Mesothelial cell of epicardium (in vitro differentiated cells): Measurements from ENCODE around the gene MYO1G. TPM values are rescaled to one million over a fixed set of nuclear protein-coding genes. Genes with fewer than 3 reads are reported as not detected.

Source experiments
- DNase-seq, 2 experiments: peaks; one replicate each; pipeline ENCODE4 v3.0.0; 2021; ENCODE audit warnings: low spot score in 2 of 2; ENCODE audit not compliant: unreplicated experiment in 2 of 2
- H3K27ac Mint-ChIP-seq: 2 replicates; pipeline ENCODE4 v1.8.0; 2021; ENCODE audit warnings: mixed read lengths
- H3K27me3 Mint-ChIP-seq: 2 replicates; pipeline ENCODE4 v1.8.0; 2021; ENCODE audit warnings: low read depth, mixed read lengths
- H3K36me3 Mint-ChIP-seq: 2 replicates; pipeline ENCODE4 v1.8.0; 2021; ENCODE audit warnings: mixed read lengths
- H3K4me1 Mint-ChIP-seq: 2 replicates; pipeline ENCODE4 v1.8.0; 2021; ENCODE audit warnings: mixed read lengths
- H3K4me3 Mint-ChIP-seq: 2 replicates; pipeline ENCODE4 v1.8.0; 2021; ENCODE audit warnings: mild to moderate bottlenecking, moderate library complexity, mixed read lengths
- H3K9me3 Mint-ChIP-seq: 2 replicates; pipeline ENCODE4 v1.8.0; 2021; ENCODE audit warnings: mixed read lengths
- total RNA-seq: library from RNA; stranded (reverse); gene quantifications from 3 replicates; pipeline ENCODE4 v1.2.1, GENCODE V29; 2021
- TF ChIP-seq, protein P1 (sequence below): fragments of 200-600 bp; sonication (generic); IDR thresholded peaks from one replicate; pipeline ENCODE4 v1.5.0; 2021; ENCODE audit warnings: antibody characterized with exemption; ENCODE audit not compliant: unreplicated experiment

The MYO1G gene
- total RNA-seq, 1 donor from 2014 or later, result 0.65 TPM

DNA sequence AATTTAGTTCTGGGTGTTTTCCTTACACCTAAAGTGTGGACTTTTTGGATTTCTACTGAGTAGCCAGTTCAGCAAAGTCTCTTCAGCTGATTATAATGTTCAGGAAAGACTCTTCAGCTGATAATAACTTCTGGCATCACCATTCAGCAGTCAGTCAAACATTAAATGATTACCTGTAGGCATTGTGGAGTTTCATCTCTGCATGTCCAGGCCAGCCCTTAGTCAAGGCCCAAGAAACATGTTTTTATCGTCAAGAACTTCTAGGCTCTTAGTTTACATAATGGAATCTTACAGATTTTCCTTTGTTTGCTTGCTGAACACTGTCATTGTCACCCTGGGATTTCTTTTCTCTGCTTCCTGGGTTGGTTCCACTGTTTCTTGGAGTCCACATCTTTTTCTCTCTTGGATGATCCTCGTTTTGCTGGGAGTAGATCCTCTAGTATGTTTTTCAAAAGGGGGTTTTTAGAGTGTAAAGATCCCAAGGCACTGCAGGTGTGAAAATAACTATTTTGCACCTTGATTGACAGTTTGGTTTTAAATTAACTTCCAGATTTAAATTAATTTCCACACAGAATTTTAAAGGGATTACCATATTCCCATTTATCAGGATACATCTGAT, 45.4 kb upstream of the MYO1G start:
- H3K9me3 Mint-ChIP-seq, result peaks cover 14% of the 10 kb centered on the region
- no peaks in the 10 kb centered on the region for H3K4me1 Mint-ChIP-seq
- no peak overlapping the region for H3K27ac Mint-ChIP-seq
- peaks cover 29% of the 10 kb centered on the region for H3K36me3 Mint-ChIP-seq
- TF ChIP-seq, protein P1, sequence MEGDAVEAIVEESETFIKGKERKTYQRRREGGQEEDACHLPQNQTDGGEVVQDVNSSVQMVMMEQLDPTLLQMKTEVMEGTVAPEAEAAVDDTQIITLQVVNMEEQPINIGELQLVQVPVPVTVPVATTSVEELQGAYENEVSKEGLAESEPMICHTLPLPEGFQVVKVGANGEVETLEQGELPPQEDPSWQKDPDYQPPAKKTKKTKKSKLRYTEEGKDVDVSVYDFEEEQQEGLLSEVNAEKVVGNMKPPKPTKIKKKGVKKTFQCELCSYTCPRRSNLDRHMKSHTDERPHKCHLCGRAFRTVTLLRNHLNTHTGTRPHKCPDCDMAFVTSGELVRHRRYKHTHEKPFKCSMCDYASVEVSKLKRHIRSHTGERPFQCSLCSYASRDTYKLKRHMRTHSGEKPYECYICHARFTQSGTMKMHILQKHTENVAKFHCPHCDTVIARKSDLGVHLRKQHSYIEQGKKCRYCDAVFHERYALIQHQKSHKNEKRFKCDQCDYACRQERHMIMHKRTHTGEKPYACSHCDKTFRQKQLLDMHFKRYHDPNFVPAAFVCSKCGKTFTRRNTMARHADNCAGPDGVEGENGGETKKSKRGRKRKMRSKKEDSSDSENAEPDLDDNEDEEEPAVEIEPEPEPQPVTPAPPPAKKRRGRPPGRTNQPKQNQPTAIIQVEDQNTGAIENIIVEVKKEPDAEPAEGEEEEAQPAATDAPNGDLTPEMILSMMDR, result no peak
- no peaks in the 10 kb centered on the region for H3K27me3 Mint-ChIP-seq
- no peak overlapping the region for H3K4me3 Mint-ChIP-seq
- DNase-seq, result no peak

DNA sequence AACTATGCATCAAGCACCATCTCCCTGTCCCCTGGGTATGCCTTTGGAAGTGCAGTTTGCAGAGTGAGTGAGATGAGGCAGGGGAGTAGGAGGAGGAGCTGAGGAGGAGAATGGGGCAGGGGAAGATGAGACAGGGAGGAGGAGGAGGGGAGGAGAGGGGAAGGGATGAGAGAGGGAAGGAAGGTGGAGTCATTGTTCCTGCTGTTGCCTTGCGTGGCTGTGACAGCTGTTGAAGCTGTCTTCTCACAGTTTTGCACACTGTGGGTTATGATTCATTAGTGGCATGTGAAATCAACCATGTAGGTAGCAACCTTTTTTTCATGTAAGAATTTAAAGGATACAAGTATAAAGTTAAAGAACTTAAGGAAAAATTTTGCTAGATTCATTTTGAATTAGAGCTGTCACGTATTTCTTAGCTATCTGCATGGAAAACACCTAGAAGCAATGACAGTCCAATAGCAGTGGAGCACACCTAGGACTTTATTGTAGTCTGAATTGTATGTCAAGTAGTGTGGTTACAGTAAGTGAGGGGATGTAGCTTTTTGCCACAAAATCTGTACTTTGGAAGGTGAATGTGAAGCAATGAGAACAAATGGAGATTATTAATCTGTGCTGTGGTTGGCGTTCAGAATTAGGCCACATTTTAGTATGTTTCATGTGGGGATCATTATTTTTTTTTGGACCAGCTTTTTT, 42.9 kb upstream of the MYO1G start:
- TF ChIP-seq, protein P1, result no peak
- Mint-ChIP-seq H3K27me3 (no peaks in the 10 kb centered on the region), H3K9me3 (peaks cover 21% of the 10 kb centered on the region), H3K4me1 (no peaks in the 10 kb centered on the region), H3K27ac (no peak overlapping the region), H3K4me3 (no peak overlapping the region), H3K36me3 (peaks cover 38% of the 10 kb centered on the region)
- no peak for DNase-seq

- peaks cover 24% of the 10 kb centered on the region for H3K9me3 Mint-ChIP-seq
- TF ChIP-seq, protein P1, result no peak
- no peak for DNase-seq
- no peaks in the 10 kb centered on the region for H3K27me3 Mint-ChIP-seq
- no peak overlapping the region for H3K4me3 Mint-ChIP-seq
- peak overlapping the region; percentile 19 for H3K27ac Mint-ChIP-seq
- H3K4me1 Mint-ChIP-seq, result no peaks in the 10 kb centered on the region
- H3K36me3 Mint-ChIP-seq, result peaks cover 38% of the 10 kb centered on the region
Measured at GRCh38 chr7:45020915-45021314, 42.1 kb upstream of the MYO1G start.

DNA sequence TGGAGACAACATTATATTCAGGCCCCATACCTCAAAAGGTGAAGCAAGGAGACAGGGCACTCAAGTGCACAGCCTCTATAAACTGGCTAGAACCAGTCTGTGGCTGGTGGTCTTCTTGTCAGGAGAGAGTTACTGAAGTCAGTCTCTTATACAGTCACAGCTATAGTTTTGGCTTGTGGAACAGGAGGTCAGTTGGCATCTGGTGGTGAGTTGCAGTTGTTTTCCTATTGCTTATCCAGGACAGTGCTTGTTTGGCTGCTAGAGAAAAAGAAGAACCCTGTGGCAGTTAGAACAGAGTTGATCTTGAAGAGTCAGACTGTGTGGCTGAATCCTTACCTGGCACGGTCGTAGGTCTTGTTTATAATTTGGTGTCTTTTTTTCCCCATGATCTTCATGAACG, 38.4 kb upstream of the MYO1G start:
- H3K27ac Mint-ChIP-seq, result no peak overlapping the region
- no peak overlapping the region for H3K4me3 Mint-ChIP-seq
- H3K9me3 Mint-ChIP-seq, result peaks cover 16% of the 10 kb centered on the region
- H3K27me3 Mint-ChIP-seq, result no peaks in the 10 kb centered on the region
- H3K4me1 Mint-ChIP-seq, result no peaks in the 10 kb centered on the region
- no peak for DNase-seq
- TF ChIP-seq, protein P1, result no peak
- peaks cover 32% of the 10 kb centered on the region for H3K36me3 Mint-ChIP-seq

DNA sequence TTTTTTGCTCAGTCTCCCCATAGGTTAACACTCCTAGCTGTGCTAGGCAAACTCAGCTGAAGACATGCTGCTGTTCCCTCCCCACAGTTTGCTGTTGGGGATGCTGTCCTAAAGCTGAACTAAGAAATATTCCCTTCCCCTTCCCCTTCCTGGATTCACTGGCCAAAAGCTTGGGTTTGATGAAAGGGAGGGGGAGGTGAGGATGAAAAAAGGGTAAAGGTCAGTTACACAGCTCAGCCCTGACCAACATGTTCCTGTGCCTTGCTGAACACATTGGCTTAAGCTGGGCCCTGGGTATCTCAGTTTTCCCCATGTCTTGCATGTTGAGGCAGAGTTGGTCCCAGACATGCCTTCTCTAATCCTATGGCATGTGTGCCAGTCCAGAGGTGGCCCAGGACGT, 36.5 kb upstream of the MYO1G start:
- TF ChIP-seq, protein P1, result no peak
- H3K4me3 Mint-ChIP-seq, result no peak overlapping the region
- H3K27ac Mint-ChIP-seq, result no peak overlapping the region
- no peak for DNase-seq
- no peaks in the 10 kb centered on the region for H3K27me3 Mint-ChIP-seq
- no peaks in the 10 kb centered on the region for H3K4me1 Mint-ChIP-seq
- peaks cover 29% of the 10 kb centered on the region for H3K36me3 Mint-ChIP-seq
- peaks cover 13% of the 10 kb centered on the region for H3K9me3 Mint-ChIP-seq
